Hepatocyte (in vitro differentiated cells): Measurements from ENCODE around the gene ADAM33.

Experiments used
- CTCF ChIP-seq: fragments of 200-600 bp; sonication (generic); IDR thresholded peaks from 2 replicates; pipeline ENCODE4 v1.5.1; 2016; ENCODE audit warnings: antibody characterized with exemption, mild to moderate bottlenecking; ENCODE audit not compliant: poor library complexity
- EZH2phosphoT487 ChIP-seq: fragments of 200-600 bp; sonication (generic); IDR thresholded peaks from one replicate; pipeline ENCODE4 v1.6.1; 2018; ENCODE audit warnings: antibody characterized with exemption, mild to moderate bottlenecking, low read depth, moderate library complexity; ENCODE audit not compliant: unreplicated experiment, severe bottlenecking

DNA sequence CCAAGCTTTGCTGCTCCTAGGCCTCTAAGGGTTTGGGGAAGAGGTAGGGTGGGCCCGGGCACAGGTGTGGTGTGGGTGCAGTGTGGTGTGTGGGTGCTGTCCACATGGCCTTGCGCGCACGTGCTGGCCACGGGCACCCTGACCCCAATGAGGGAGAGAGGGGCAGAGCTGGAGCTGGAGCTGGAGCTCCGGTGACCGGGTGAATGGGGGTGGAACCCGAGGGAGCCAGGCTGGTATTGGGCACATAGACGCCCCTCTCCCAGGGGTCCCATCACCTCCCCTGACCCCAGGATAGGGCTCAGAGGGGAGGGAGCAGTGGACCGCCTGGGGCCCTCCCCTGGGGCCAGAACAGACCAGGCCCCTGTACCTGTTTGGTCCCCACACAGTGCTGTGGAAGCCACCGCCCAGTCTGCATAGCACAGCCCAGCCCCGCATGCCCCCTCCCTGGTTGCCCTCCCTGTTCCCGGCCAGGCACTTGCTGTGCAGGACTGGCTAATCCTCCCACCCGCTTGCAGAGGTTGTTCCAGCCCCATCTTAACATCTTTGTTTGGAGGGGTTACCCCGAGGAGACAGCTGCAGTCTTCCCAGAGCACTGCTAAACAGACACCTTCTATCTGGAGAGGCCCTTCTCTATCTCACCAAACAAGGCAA, 984 bp downstream of the ADAM33 start:
- TF ChIP-seq CTCF = no peak
- no peak for TF ChIP-seq EZH2phosphoT487
